DMS53 treated with DMSO at 0.1 percent for 48 hours (cell line): ENCODE data around the gene C1QA.
A peak's percentile ranks its signal among the peaks of the same experiment; 100 is the strongest.

Source experiments
- DNase-seq: peaks from one replicate; lab custom pipeline; 2025; ENCODE audit not compliant: unreplicated experiment; lab: John Stamatoyannopoulos, UW

Gene C1QA

GRCh38 chr1:22636353-22636752 is at the start of gene C1QA:
Gene C1QA, plus strand, starts transcription at chr1:22636628. Its CDS starts 989 bp downstream, at chr1:22637617.
- no peak for DNase-seq

- DNase-seq, result no peak
These were observed 49.2 kb upstream of the C1QA start for GRCh38 chr1:22587247-22587646.

GRCh38 chr1:22588899-22589422 is 47.5 kb upstream of the C1QA start:
- DNase-seq, result no peak

- no peak for DNase-seq
These were observed 44.9 kb upstream of the C1QA start for GRCh38 chr1:22591576-22591975.

GRCh38 chr1:22592051-22592450 is 44.4 kb upstream of the C1QA start:
- DNase-seq, result no peak

GRCh38 chr1:22592919-22593790 is 43.3 kb upstream of the C1QA start:
- peak; percentile 61 for DNase-seq

GRCh38 chr1:22594396-22594795 is 42.0 kb upstream of the C1QA start:
- no peak for DNase-seq

- no peak for DNase-seq
These were observed 41.3 kb upstream of the C1QA start for GRCh38 chr1:22595108-22595507.

- no peak for DNase-seq
These were observed 39.0 kb upstream of the C1QA start for GRCh38 chr1:22597301-22597965.

GRCh38 chr1:22597996-22598395 is 38.4 kb upstream of the C1QA start:
- no peak for DNase-seq

- DNase-seq, result no peak
These were observed 37.7 kb upstream of the C1QA start for GRCh38 chr1:22598736-22599135.

GRCh38 chr1:22600071-22600816 is 36.2 kb upstream of the C1QA start:
- DNase-seq, result peak; percentile 66

- DNase-seq, result no peak
These were observed 35.4 kb upstream of the C1QA start for GRCh38 chr1:22600817-22601605.

- DNase-seq, result no peak
These were observed 34.8 kb upstream of the C1QA start for GRCh38 chr1:22601610-22602009.

- no peak for DNase-seq
These were observed 34.2 kb upstream of the C1QA start for GRCh38 chr1:22602060-22602740.

- no peak for DNase-seq
These were observed 30.3 kb upstream of the C1QA start for GRCh38 chr1:22606161-22606560.

GRCh38 chr1:22607154-22607553 is 29.3 kb upstream of the C1QA start:
- no peak for DNase-seq

GRCh38 chr1:22608361-22608760 is 28.1 kb upstream of the C1QA start:
- no peak for DNase-seq

GRCh38 chr1:22609291-22609690 is 27.1 kb upstream of the C1QA start:
- no peak for DNase-seq

GRCh38 chr1:22611530-22611947 is 24.9 kb upstream of the C1QA start:
- no peak for DNase-seq
